HK-2 (cell line): ENCODE data around the gene CYP2J2.
"Not testable (repeated sequence)": the region's sequence is repeated elsewhere in the genome, so short reads cannot be mapped to it uniquely, and the experiment has no call there.

ENCODE experiments used
- DNase-seq: peaks from one replicate; pipeline ENCODE4 v3.0.0-alpha.2; 2018; ENCODE audit not compliant: unreplicated experiment

The CYP2J2 gene

GRCh38 chr1:59926381-59927123, at the start of gene CYP2J2:
CYP2J2 (minus strand) TSS chr1:59926773; CDS start chr1:59926746, 27 bp downstream.
- DNase-seq = peak; percentile 71

GRCh38 chr1:59973719-59974118, 47.1 kb upstream of the CYP2J2 start:
- no peak for DNase-seq

GRCh38 chr1:59972216-59972927, 45.8 kb upstream of the CYP2J2 start:
- DNase-seq = no peak

GRCh38 chr1:59971464-59971911, 44.9 kb upstream of the CYP2J2 start:
- DNase-seq = peak; percentile 79

- DNase-seq = not testable (repeated sequence)
Observed at GRCh38 chr1:59969542-59970175, 43.1 kb upstream of the CYP2J2 start.

GRCh38 chr1:59968746-59969145, 42.2 kb upstream of the CYP2J2 start:
- DNase-seq = not testable (repeated sequence)

- DNase-seq = no peak
Observed at GRCh38 chr1:59967780-59968179, 41.2 kb upstream of the CYP2J2 start.

GRCh38 chr1:59967141-59967697, 40.6 kb upstream of the CYP2J2 start:
- no peak for DNase-seq

- DNase-seq = no peak
Observed at GRCh38 chr1:59952065-59952464, 25.5 kb upstream of the CYP2J2 start.

GRCh38 chr1:59949648-59950047, 23.1 kb upstream of the CYP2J2 start:
- DNase-seq = no peak

- no peak for DNase-seq
Observed at GRCh38 chr1:59948990-59949389, 22.4 kb upstream of the CYP2J2 start.

GRCh38 chr1:59947047-59947938, 20.7 kb upstream of the CYP2J2 start:
- DNase-seq = peak; percentile 46

- DNase-seq = no peak
Observed at GRCh38 chr1:59945790-59946189, 19.2 kb upstream of the CYP2J2 start.

GRCh38 chr1:59939393-59939792, 12.8 kb upstream of the CYP2J2 start:
- DNase-seq = no peak

- no peak for DNase-seq
Observed at GRCh38 chr1:59937636-59938210, 11.2 kb upstream of the CYP2J2 start.

GRCh38 chr1:59936358-59936821, 9.8 kb upstream of the CYP2J2 start:
- no peak for DNase-seq

- no peak for DNase-seq
Observed at GRCh38 chr1:59928996-59929395, 2.4 kb upstream of the CYP2J2 start.

GRCh38 chr1:59927213-59927612, 640 bp upstream of the CYP2J2 start:
- no peak for DNase-seq

GRCh38 chr1:59924653-59925052, 1.9 kb downstream of the CYP2J2 start:
- DNase-seq = no peak

- DNase-seq = not testable (repeated sequence)
Observed at GRCh38 chr1:59921258-59921899, 5.2 kb downstream of the CYP2J2 start.
